Osteoblast (primary cell): ENCODE data around the gene PTPN14. TPM values are rescaled to one million over a fixed set of nuclear protein-coding genes. Genes with fewer than 3 reads are reported as not detected.
"Not testable (repeated sequence)": the region's sequence is repeated elsewhere in the genome, so short reads cannot be mapped to it uniquely, and the experiment has no call there.

Experiments
- DNase-seq: peaks from one replicate; pipeline ENCODE4 v3.0.0; 2011; ENCODE audit warnings: low spot score, mixed read lengths; ENCODE audit not compliant: insufficient read length; ENCODE audit errors: missing footprints
- H2AFZ ChIP-seq: 2 replicates; pipeline ENCODE4 v1.6.0; 2011; ENCODE audit warnings: mild to moderate bottlenecking, low read length
- H3K27ac ChIP-seq: 2 replicates; pipeline ENCODE4 v1.5.1; 2011; ENCODE audit warnings: mild to moderate bottlenecking, low read depth, low read length, moderate library complexity
- H3K27me3 ChIP-seq: 2 replicates; pipeline ENCODE4 v1.6.0; 2012; ENCODE audit warnings: mild to moderate bottlenecking, control low read depth, inconsistent platforms, low read length, moderate library complexity; ENCODE audit not compliant: insufficient read depth
- H3K36me3 ChIP-seq: 2 replicates; pipeline ENCODE4 v1.5.1; 2011; ENCODE audit warnings: mild to moderate bottlenecking, low read length, control low read depth, moderate library complexity; ENCODE audit not compliant: insufficient read depth
- H3K4me1 ChIP-seq: 2 replicates; pipeline ENCODE4 v1.5.1; 2011; ENCODE audit warnings: mild to moderate bottlenecking, low read length, control low read depth, moderate library complexity; ENCODE audit not compliant: insufficient read depth
- H3K4me2 ChIP-seq: 2 replicates; pipeline ENCODE4 v1.6.0; 2011; ENCODE audit warnings: mild to moderate bottlenecking, low read length; ENCODE audit not compliant: insufficient read depth
- H3K4me3 ChIP-seq: fragments of 200-600 bp; sonication (generic); 3 replicates; pipeline ENCODE4 v1.5.1; 2012; ENCODE audit warnings: mild to moderate bottlenecking, low read length, inconsistent platforms; ENCODE audit not compliant: insufficient read depth
- H3K79me2 ChIP-seq: 2 replicates; pipeline ENCODE4 v1.6.0; 2012; ENCODE audit warnings: mild to moderate bottlenecking, low read length, control low read depth, inconsistent platforms; ENCODE audit not compliant: insufficient read depth
- H3K9me3 ChIP-seq: 2 replicates; pipeline ENCODE4 v1.5.1; 2011; ENCODE audit warnings: low read depth, low read length, control low read depth
- H4K20me1 ChIP-seq: 2 replicates; pipeline ENCODE4 v1.6.0; 2012; ENCODE audit warnings: mild to moderate bottlenecking, low read length, control low read depth; ENCODE audit not compliant: insufficient read depth
- CTCF ChIP-seq: IDR thresholded peaks from 2 replicates; pipeline ENCODE4 v1.5.1; 2011; ENCODE audit warnings: mild to moderate bottlenecking, low read depth, low read length, moderate library complexity; ENCODE audit errors: extremely low read depth
- total RNA-seq: library from RNA; depleted of rRNA; stranded (reverse); fragments of >200 nt; gene quantifications from 2 replicates; pipeline ENCODE4 v1.2.3, GENCODE V29; 2012

The PTPN14 gene
- total RNA-seq, 1 donor, result 131 TPM

- Histone ChIP-seq H3K36me3 (no peaks in the 10 kb centered on the region), H3K4me1 (peaks cover 32% of the 10 kb centered on the region), H3K27ac (no peak overlapping the region), H3K79me2 (no peaks in the 10 kb centered on the region), H4K20me1 (no peaks in the 10 kb centered on the region), H3K4me3 (no peak overlapping the region), H2AFZ (no peak overlapping the region), H3K27me3 (no peaks in the 10 kb centered on the region), H3K4me2 (no peak overlapping the region), H3K9me3 (peaks cover 2% of the 10 kb centered on the region)
- TF ChIP-seq CTCF, result no peak
- DNase-seq, result no peak
Measured at GRCh38 chr1:214579183-214579582, 27.8 kb upstream of the PTPN14 start.

DNA sequence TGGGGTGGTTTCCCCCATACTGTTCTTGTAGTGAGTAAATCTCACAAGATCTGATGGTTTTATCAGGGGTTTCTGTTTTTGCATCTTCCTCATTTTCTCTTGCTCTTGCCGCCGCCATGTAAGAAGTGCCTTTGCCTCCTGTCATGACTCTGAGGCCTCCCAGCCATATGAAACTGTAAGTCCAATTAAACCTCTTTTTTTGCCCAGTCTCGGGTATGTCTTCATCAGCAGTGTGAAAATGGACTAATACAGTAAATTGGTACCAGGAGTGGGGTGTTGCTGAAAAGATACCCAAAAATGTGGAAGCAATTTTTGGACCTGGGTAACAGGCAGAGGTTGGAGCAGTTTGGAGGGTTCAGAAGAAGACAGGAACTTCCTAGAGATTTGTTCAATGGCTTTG, 24.7 kb upstream of the PTPN14 start:
- DNase-seq, H3K36me3 ChIP-seq, H3K79me2 ChIP-seq, H2AFZ ChIP-seq, H4K20me1 ChIP-seq, H3K27me3 ChIP-seq, H3K4me2 ChIP-seq, H3K27ac ChIP-seq, H3K4me3 ChIP-seq, H3K9me3 ChIP-seq: not testable (repeated sequence)
- H3K4me1 ChIP-seq, result peaks cover 11% of the 10 kb centered on the region

GRCh38 chr1:214574598-214575411, 23.4 kb upstream of the PTPN14 start:
- peaks cover 2% of the 10 kb centered on the region for H3K9me3 ChIP-seq
- H3K79me2 ChIP-seq, result no peaks in the 10 kb centered on the region
- H3K27me3 ChIP-seq, result no peaks in the 10 kb centered on the region
- TF ChIP-seq CTCF, result no peak
- no peaks in the 10 kb centered on the region for H4K20me1 ChIP-seq
- no peaks in the 10 kb centered on the region for H3K36me3 ChIP-seq
- H3K4me1 ChIP-seq, result peaks cover 20% of the 10 kb centered on the region
- H2AFZ ChIP-seq, result no peak overlapping the region
- H3K27ac ChIP-seq, result no peak overlapping the region
- no peak for DNase-seq
- no peak overlapping the region for H3K4me2 ChIP-seq
- no peak overlapping the region for H3K4me3 ChIP-seq

- no peak overlapping the region for H3K4me2 ChIP-seq
- H3K36me3 ChIP-seq, result no peaks in the 10 kb centered on the region
- H4K20me1 ChIP-seq, result no peaks in the 10 kb centered on the region
- H3K9me3 ChIP-seq, result peaks cover 2% of the 10 kb centered on the region
- no peaks in the 10 kb centered on the region for H3K27me3 ChIP-seq
- H2AFZ ChIP-seq, result peak overlapping the region; percentile 17
- H3K27ac ChIP-seq, result no peak overlapping the region
- TF ChIP-seq CTCF, result no peak
- H3K4me3 ChIP-seq, result no peak overlapping the region
- H3K79me2 ChIP-seq, result no peaks in the 10 kb centered on the region
- no peak for DNase-seq
- H3K4me1 ChIP-seq, result peaks cover 29% of the 10 kb centered on the region
Measured at GRCh38 chr1:214573386-214574318, 22.2 kb upstream of the PTPN14 start.
